DMS153 treated with DMSO at 0.1 percent for 48 hours (cell line): ENCODE results near the gene CLTCL1.

Experiments
- DNase-seq: peaks from one replicate; lab custom pipeline; 2025; ENCODE audit not compliant: unreplicated experiment; lab: John Stamatoyannopoulos, UW

The CLTCL1 gene

DNA sequence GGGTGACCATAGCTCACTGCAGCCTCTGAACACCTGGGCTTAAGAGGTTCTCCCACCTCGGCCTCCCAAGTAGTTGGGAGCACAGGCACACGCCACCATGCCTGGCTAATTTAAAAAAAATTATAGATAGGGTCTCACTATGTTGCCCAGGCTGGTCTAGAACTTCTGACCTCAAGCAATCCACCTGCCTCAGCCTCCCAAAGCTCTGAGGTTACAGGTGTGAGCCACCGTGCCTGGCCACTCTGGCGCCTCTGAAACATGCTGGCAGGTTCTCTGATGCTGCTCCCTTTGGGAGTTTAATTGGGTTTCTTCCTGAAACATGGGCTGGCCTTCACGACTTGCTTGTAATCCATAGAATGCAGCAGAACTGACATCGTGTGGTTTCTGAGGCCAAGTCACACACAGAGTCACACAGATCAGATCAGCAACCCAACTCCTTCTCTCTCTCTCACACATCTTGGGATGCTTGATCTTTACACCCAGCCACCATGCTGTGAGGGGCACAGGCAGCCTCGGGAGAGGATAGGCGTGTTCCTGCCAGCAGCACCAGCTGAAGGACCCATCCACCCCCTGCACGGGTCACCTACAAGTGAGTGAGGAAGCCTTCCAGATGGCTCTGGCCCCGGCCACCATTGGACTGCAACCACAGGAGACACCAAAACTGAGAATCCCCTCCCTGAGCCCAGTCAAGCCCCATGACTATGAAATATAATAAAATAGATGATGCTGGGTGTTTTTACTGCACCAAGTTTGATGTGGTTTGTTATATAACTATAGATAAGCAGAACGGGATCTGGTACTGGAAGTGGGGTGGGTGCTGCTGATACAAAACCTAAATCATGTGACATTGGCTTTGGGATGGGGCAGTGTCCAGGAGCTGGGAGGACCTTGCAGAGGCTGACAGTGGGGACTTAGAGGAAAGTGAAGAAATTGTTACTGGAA, 138.3 kb downstream of the CLTCL1 start:
- DNase-seq = no peak

DNA sequence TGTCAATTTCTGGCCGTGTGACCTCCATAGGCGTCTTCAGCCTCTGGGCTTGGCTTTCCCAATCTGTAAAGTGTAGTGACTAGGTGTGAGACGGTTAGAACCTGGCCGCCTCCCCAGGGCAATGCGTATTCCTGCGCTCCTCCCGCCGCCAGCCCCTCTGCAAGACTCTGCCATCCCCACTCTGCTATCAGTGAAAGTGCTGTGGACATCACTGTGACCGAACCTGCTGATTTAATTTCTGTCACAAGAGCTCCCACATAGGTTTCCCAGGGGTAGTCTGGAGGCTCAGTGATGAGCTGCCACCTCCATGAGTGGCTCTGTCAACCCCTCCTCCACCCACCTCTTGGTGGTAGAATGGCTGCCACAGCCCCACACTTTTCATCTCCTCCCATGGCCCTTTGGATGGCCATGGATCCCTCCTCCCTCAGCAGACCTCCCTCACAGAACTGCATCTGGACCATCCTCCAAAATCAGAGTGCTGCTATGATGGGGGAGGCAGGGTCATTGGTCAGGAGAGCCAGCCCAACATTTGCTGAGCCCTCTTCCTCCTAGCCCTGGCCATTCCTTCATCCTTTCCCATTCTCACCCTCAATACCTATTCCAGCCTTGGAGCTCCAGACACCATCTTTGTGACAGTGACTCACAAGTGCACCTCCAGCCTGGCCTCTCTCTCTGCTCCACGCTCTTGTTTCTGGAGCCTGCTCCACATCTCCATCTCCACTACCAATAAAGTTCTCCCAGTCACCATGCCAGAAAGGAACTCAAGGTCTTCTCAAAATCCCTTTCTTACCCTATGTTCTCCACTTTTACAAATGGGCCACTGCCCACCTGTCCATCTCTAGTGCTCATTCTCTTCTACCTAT, 140.0 kb downstream of the CLTCL1 start:
- no peak for DNase-seq

DNA sequence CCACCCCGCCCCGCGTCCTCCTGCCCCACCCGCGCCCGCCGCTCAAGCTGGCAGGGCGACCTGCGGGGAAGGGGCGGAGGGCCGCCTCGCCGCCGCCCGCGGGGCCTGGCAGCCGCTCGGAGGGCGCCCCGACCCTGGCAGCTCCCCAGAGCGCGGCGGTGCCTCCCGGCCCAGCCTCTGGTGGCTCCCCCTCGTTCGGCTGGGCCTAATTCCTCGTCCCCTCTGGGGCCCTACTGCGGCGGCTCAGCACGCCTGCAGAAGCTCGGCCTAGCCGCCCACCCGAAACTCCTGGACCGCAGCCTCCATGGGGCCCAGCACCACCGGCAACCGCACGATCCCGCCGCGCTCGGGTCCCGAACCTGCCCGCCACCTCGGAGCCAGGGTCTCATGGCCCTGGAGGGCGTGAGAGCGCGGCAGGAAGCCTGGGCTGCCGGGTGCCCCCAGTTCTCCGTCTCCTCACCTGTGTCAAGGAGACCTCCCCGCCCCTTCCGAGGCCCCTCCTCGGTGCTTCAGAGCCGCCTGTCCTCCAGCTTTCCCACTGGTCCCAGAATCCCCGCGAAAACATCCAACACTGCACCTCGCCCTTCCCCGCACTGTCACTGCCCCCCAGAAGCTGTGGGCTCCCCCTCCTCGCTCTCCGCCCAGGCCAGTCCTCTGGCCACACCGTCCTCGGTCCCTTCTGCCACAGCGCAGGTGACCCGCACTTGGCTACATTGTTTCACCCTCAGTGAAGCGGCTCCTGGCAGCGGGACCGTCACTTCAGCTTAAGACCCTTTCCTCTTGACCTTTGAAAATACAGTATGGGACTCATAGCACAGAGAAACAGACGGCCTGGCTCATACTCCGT, 140.8 kb downstream of the CLTCL1 start:
- no peak for DNase-seq

DNA sequence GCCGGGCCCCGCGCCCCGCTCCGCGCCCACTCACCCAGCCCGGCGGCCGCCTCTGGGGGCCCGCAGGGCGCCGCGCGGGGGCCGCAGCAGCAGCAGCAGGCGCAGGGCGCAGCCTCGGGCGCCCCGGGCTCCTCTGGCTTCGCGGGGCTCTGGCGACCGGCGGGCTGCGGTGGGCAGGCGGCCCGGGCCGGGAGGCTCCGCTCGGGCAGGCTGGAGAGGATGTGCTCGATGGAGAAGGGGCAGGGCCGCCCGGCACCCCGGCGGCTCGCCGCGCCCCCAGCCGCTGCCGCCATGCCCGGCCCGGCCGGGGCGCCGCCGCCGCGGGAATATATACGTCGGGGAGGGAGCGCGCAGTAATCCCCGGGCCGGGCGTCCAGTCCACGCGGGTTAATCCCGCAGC, 141.5 kb downstream of the CLTCL1 start, which contains the start of gene GSC2:
Gene GSC2 (minus strand): TSS at position 302 of the 400 bp plus-strand sequence. CDS start 9 bp downstream, at position 293.
- DNase-seq = no peak

DNA sequence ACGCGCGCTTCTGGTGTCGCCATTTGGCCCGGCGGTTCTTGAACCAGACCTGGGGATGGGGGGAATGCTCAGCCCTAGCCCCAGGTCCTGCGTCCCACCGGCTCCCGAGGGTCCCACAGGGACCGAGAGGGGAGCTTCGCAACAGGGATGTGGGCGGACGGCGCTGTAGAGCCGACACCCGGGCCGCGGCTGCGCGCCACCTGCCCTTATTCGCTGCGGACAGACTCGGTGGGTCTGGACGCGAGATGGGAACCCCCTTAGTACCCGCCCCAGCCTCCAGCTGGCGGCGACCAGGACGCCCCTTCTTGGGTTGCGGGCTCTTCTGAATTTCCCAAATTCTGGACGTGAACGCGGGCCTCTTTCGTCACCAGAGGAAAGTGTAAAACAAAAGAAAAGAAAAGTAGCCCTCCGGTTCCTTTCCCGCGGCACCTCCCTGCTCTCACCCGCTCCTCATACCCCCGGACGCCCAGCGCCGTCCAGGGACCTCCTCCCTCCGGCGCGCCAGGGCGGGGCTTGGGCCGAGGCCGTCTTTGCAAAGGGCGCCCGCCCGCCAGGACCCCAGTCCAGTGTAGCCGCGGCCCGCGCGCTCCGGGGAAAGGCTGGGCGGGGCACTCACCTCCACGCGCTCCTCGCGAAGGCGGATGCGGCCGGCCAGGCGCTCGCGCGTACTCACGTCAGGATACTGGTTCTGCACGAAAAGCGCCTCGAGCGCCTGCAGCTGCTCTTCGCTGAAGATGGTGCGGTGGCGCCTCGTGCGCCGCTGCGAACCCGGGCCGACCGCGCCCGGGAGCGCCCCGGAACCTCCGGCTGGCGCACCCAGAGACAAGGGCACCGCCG, 142.3 kb downstream of the CLTCL1 start:
- no peak for DNase-seq

DNA sequence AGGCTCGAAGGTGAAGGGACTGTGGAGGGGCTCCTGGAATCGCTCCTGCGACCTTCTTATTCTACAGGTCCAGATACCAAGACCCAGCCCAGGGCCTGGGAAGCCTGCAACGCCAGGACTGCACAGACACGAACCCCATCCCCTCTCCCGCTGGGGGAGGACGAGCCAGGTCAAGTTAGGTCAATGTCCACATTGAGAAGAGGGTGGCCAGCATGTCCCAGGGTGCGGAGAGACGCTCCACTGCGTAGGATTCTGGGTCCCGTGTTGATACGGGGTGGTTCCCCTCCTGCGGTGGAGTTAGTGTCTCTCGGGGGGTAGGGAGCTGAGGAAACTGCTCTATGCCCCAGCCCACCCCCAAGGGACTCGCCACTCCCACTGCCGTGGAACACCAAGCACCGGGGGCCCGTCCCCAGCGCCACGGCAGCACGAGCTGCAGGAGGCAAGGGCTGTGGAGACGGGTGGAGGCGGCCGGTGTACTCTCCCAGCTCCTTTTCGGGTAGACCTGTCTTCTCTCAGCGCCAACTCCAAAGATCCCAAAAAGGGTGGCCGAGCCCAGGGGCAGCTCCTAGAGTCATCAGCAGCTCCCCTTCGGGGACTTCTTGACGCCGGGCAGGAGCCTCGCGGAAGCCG, 143.0 kb downstream of the CLTCL1 start:
- DNase-seq = no peak

DNA sequence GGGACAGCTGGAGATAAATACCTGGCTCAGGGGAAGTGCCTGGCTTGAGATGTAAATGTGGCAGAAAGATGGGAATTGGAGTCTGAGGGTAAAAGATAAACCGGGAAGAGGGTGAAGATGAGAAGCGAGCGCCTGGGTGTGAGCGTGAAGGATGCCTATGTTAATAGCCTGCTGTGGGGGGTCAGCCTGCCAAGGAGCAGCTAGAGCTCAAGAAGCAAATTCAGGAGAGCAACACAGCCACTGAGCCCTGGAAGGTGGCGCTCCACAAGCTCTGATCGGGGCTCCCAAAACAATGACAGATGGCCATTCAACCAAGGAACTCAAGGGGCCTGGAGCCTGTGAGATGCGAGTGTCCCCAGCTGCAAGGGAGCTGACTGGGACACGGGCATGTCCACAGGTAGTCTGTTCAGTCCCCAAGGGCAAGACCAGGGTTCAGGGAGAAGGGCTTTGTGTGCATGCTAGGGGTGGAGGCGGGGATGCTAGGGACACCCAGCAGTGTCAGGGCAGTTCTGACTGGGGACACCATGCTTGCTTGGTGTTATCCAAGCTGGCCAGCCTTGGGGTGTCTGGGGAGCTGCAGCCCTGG, 144.2 kb downstream of the CLTCL1 start:
- DNase-seq = no peak

DNA sequence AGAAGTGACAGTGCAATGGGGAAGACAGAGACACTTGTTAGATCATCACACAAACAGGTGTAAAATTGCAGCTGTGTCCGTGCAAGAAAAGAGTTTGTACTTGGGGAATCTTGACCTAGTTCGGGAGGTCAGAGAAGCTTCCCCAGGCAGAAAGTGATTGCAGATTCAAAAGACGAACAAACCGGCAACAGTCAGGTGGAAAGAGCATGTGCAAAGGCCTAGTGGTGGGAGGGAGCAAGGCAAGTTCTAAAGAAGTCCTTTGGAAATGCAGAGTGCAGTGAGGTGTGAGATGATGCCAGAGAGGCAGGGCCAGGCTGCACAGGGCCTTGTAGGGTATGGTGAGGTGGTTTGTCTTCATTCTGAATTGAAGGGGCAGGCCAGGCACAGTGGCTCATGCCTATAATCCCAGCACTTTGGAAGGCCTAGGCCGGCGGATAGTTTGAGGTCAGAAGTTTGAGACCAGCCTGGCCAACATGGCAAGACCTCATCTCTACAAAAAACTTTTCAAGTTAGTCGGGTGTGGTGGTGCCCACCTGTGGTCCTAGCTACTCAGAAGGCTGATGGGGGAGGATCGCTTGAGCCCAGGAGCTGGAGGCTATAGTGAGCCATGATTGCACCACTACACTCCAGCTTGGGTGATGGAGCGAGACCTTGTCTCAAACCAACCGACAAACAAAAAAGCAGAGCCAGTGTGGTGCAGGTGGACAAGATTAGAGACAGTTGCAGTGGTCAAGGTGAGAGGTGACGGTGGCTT, 145.1 kb downstream of the CLTCL1 start:
- DNase-seq = no peak

DNA sequence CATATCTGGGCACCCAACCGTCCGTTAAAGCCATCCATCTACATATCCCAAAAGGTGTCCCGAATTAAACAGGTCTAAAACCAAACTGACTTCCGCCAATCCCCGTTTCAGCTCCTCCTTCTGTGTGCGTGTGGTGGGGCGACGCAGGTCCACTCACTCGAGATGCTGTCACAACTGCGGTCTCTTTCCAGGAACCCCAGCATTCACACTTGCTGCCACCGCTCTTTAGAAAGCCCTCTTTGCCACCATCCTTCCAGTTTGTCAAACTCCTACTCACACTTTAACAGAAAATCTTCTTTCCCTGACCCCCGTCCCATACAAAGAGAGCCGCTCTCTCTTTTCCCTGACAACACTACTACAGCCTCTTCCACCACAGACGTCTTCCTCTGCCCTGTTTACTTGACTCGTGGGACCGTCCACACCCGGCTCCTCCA, 147.5 kb downstream of the CLTCL1 start:
- no peak for DNase-seq

DNA sequence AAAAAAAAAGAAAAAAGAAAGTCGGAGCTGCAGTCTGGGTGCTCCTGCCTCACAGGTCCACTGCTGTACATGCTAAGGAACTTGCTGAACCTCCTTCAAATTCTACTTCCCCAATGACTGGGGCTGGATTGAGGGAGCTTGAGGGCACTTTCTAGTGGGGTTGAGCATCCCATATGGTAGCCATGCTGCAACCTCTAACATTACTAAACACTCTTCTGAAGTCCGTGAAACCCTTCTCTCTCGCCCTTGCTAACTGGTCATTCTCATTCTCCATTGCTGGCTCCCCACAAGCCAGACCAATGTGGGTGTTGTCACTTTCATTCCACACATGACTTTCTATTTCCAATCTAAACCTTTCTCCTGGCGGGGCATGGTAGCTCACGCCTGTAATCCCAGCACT, 148.3 kb downstream of the CLTCL1 start:
- DNase-seq = no peak

DNA sequence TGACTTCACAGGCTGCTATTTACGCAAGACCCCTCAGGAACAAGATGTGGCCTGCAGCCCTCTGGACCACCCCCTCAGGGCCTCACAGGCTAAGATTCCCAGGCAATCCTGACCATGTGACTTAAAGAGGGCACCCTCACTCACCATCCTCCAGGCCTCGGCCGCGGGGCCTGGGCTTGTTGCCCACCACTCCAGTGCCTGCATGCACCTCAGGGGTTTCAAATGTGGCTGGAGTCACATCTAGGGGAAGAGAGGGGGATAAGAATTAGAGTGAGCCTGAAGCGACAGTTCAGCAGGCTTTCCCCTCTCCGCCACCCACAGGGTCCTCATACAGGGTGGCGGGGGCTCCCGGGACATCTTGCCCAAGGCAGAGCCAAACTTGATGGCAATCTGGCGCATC, 149.1 kb downstream of the CLTCL1 start:
- no peak for DNase-seq

DNA sequence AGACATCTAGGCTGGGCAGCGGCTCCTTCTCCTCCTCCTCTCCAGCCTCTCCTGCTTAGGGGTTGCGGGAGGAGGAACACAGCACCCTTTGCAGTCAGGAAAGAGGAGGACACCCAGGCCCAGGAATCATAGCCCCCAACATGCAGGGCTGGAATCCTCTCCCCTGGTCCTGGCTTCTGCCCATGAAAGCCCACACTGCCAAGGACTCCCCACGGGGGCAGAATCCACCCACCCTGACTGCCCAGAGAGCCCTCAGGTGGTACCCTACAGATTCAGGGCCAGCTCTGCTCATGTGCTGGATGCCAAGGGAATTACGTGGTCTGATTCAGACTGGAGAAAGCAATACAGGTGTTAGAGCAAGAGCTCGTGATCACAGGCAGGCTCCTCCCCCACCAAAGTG, 151.5 kb downstream of the CLTCL1 start:
- DNase-seq = no peak

DNA sequence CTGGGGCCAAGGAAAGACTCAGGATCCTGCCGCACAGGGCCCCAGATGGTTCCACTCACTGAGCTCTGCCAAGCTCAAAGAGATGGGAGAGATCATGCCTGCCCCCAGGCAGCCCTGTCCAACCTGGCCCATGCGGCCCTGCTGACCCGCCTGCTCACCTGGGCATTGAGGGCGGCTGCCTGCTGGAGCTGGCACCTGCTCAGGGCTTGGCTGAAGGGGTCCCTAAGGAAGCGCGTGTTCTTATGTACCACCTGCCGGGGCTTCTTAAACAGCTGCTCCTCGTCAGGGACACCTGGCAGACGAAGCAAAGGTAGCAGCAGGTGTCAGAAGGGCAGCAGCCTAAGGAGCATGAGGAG, 152.5 kb downstream of the CLTCL1 start:
- DNase-seq = no peak

DNA sequence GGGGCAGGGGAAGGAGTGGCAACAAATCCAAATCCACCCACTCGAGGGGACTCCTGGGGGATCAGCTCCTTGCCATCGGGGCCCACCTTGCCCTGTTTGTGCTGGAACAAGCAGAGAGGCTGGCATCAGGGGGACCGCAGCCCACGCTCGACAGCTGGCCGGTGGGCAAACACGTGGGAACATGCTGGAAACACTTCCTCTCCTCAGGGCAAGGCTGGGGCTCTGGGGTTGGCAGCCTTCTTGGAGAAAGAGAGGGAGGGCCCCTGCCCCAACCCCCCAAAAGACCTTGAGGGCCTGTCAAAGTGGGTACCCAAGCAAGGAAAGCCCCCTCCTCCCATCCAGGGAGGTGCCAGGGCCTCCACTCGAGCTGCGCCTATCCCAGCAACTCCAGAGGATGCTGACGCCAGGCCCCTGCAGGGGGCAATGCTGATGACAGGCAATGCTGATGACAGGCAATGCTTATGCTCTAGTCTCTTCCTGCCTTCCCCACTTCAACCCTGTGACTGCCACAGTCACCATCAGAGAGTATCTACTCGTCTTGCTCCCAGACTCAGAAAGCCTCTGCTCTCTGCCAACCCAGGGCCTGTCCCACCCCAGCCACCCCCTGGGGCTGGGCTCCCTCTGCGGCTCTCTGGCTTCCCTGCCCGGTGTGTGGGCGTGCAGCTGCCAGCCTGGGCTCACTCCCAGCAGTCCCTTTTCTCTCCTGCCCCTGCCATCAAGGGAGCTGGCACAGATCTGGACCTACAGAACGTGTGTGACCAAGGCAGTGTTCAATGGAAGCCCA, 153.1 kb downstream of the CLTCL1 start:
- no peak for DNase-seq

DNA sequence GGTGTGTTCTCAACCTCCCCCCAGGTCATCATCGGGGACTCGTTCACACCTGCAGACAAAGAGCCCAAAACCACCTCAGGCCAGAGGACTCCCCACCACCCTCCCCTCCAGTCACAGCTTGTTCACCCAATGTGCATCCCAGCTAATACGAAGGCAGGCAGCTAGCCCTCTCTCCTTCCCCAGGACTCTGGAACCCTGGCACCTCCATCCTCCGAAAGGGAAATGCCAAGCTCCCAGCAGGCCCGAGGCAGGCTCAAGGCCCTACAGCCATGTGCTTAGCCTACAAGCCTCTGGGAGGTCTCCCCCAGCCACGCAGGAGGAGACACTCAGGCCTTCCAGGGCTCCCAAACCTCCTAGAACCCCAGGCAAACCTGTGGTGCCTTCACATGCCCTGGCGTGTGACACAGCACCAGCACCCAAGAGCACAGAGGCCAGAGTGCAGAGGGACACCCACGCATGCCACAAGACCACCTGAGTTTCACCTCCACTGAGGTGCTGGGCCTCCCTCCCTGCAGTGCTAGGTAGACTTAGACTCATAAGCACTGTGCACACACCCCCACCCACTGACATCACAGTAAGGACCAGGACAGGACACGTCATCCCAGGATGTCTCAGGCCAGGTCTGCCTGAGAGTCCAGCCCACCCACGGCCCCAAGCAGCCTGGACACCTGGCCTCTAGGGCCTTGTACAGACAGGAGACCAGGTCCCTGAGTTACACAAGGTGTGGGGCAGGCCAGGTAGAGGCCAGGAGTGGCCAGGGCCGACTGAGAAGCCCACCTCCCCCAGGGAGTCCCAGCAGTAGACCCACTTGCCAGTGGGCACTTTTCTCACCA, 153.9 kb downstream of the CLTCL1 start:
- no peak for DNase-seq

DNA sequence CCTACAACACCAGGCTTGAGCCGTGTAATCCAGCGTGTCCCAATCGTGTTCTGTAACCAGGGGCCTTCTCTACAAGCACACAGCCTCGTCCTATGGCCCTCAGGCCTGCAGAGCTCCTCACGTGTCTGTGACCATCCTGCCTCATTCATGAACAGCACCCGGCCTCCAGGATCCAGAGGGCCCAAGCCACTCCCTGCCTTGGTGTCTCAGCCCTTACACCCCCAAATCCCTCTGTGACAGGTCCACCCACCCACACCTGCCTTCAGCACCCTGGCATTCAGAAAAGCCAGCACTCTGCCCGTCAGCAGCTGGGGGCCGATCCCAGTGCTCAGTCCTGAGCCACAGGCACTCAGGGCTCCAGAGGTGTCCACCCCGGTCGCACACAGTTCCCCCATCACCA, 154.6 kb downstream of the CLTCL1 start:
- DNase-seq = no peak

DNA sequence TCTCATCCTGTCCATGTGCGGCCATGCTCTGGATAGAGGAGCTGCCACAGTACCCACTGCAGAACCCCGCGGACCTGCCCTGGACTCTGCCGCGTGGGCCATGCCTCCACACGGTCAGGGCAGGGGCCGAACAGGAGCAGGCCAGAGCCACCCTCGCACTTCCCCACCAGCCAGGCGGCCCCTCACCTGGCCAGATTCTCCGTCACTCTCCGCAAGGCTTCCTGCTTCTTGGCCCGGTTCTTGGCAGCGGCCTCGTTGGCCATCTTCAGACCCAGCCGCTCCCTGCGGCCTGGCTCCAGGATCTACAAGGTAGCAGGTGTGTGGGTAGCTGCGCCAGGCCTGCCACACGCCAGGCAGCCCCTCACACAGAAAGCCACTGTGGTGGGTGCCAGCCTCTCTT, 156.6 kb downstream of the CLTCL1 start:
- DNase-seq = no peak
